ENCODE results near the gene C10orf62. TPM values are rescaled to one million over a fixed set of nuclear protein-coding genes. Genes with fewer than 3 reads are reported as not detected.
"Not testable (repeated sequence)": the region's sequence is repeated elsewhere in the genome, so short reads cannot be mapped to it uniquely, and the experiment has no call there.

Gene C10orf62
- total RNA-seq, 1 donor from 2014 or later, result not detected

DNA sequence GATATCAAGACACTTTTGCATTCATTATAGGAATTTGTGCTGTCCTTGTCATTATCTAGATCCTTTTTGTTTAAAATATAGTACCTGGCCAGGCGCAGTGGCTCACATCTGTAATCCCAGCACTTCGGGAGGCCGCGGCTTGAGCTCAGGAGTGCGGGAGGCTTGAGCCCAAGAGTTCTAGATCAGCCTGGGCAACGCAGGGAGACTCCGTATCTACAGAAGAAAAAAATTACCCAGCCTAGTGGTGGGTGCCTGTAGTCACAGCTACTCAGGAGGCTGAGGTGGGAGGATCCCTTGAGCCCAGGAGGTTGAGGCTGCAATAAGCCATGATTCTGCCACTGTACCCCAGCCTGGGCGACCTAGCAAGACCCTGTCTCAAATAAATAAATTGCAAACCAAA, 44.4 kb downstream of the C10orf62 start:
- Mint-ChIP-seq H3K27ac (ENCODE audit: unreplicated experiment) (peak overlapping the region; percentile 92), H3K9me3 (ENCODE audit: unreplicated experiment) (no peaks in the 10 kb centered on the region), H3K36me3 (ENCODE audit: unreplicated experiment) (no peaks in the 10 kb centered on the region), H3K27me3 (ENCODE audit: unreplicated experiment) (no peaks in the 10 kb centered on the region), H3K4me3 (ENCODE audit: unreplicated experiment) (peak overlapping the region; percentile 98), H3K4me1 (ENCODE audit: unreplicated experiment) (peaks cover 16% of the 10 kb centered on the region)
- DNase-seq (ENCODE audit: extremely low spot score, unreplicated experiment), result no peak
- TF ChIP-seq, protein P1, sequence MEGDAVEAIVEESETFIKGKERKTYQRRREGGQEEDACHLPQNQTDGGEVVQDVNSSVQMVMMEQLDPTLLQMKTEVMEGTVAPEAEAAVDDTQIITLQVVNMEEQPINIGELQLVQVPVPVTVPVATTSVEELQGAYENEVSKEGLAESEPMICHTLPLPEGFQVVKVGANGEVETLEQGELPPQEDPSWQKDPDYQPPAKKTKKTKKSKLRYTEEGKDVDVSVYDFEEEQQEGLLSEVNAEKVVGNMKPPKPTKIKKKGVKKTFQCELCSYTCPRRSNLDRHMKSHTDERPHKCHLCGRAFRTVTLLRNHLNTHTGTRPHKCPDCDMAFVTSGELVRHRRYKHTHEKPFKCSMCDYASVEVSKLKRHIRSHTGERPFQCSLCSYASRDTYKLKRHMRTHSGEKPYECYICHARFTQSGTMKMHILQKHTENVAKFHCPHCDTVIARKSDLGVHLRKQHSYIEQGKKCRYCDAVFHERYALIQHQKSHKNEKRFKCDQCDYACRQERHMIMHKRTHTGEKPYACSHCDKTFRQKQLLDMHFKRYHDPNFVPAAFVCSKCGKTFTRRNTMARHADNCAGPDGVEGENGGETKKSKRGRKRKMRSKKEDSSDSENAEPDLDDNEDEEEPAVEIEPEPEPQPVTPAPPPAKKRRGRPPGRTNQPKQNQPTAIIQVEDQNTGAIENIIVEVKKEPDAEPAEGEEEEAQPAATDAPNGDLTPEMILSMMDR (IDR thresholded peaks at IDR 0.05), result peak; percentile 10

DNA sequence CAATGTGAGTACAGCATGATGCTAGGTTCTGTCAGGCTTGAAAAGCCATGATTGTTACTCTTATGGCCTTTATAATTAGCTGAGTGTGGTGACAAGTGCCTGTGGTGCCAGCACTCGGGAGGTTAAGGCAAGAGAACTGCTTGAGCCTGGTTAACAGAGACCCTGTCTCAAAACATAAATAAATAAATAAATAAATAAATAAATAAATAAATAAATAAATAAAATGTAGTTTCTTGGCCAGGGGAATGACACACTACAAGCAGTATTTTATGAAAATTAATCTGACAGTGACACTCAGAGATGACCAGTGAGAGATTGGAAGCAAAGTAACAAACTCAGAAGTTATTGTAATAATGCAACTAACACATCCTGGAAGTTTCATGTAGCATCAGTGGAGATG, 46.1 kb downstream of the C10orf62 start:
- no peak for DNase-seq (ENCODE audit: extremely low spot score, unreplicated experiment)
- no peak overlapping the region for H3K4me3 Mint-ChIP-seq (ENCODE audit: unreplicated experiment)
- TF ChIP-seq, protein P1 (IDR thresholded peaks at IDR 0.05), result no peak
- no peaks in the 10 kb centered on the region for H3K9me3 Mint-ChIP-seq (ENCODE audit: unreplicated experiment)
- peaks cover 19% of the 10 kb centered on the region for H3K4me1 Mint-ChIP-seq (ENCODE audit: unreplicated experiment)
- no peak overlapping the region for H3K27ac Mint-ChIP-seq (ENCODE audit: unreplicated experiment)
- H3K27me3 Mint-ChIP-seq (ENCODE audit: unreplicated experiment), result no peaks in the 10 kb centered on the region
- no peaks in the 10 kb centered on the region for H3K36me3 Mint-ChIP-seq (ENCODE audit: unreplicated experiment)

DNA sequence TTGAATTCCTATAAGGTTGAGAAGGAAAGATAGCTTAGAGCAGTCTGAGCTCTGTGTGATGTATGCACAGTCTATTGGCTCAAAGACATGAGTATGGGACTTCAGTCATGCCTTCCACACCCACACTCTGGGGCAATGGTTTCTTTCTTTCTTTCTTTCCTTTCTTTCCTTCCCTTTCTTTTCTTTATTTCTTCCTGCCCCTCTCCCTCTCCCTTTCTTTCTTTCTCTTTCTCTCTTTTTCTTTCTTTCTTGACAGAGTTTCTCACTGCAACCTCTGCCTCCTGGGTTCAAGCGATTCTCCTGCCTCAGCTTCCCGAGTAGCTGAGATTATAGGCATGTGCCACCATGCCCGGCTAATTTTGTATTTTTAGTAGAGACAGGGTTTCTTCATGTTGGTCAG, 49.6 kb downstream of the C10orf62 start:
- H3K27ac Mint-ChIP-seq (ENCODE audit: unreplicated experiment); H3K36me3 Mint-ChIP-seq (ENCODE audit: unreplicated experiment); H3K4me3 Mint-ChIP-seq (ENCODE audit: unreplicated experiment): not testable (repeated sequence)

DNA sequence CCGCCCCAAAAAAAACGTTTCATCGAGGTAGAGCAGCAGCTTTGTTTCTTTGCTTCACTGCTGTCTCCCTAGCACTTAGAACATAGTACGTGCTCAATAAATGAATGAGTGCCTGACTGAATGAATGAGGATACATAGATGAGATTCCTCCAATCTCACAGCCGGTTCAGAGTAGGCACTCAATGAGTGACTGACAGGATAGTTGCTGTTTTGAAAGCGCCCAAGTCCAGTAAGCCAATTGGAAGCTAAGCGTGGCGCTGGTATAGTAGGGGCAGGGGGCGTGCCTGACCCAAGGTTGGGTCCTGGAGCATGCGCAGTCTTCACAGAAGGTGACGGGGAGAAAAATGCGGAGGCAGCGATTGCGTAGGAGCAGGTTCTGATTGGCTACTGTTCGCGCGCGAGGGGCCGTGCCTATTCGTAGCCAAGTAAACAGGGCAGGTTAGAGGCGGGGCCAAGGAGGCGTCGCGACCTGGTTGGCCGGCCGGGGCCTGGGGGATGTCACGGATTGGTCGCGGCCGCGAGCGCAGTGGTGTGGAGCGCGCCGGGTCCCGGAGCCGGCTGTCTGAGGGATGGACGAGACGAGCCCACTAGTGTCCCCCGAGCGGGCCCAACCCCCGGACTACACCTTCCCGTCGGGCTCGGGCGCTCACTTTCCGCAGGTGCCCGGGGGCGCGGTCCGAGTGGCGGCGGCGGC, 50.8 kb downstream of the C10orf62 start, which contains the start of gene PI4K2A:
TSS of gene PI4K2A (plus strand) at position 498 of the 694 bp plus-strand sequence. CDS start at position 570, 72 bp downstream.
- peak within 1 kb of the TSS; percentile 96 for H3K27ac Mint-ChIP-seq (ENCODE audit: unreplicated experiment)
- H3K27me3 Mint-ChIP-seq (ENCODE audit: unreplicated experiment), result no peaks in the 10 kb centered on the region
- H3K4me1 Mint-ChIP-seq (ENCODE audit: unreplicated experiment), result peaks cover 17% of the 10 kb centered on the region
- H3K9me3 Mint-ChIP-seq (ENCODE audit: unreplicated experiment), result no peaks in the 10 kb centered on the region
- peak within 1 kb of the TSS; percentile 92 for H3K4me3 Mint-ChIP-seq (ENCODE audit: unreplicated experiment)
- H3K36me3 Mint-ChIP-seq (ENCODE audit: unreplicated experiment), result peaks cover 6% of the 10 kb centered on the region
- DNase-seq (ENCODE audit: extremely low spot score, unreplicated experiment), result peak; percentile 99
- TF ChIP-seq, protein P1 (IDR thresholded peaks at IDR 0.05), result no peak

More for the DNA sequence above, 49.6 kb downstream of the C10orf62 start:
- not testable (repeated sequence) for DNase-seq (ENCODE audit: extremely low spot score, unreplicated experiment); H3K9me3 Mint-ChIP-seq (ENCODE audit: unreplicated experiment); H3K27me3 Mint-ChIP-seq (ENCODE audit: unreplicated experiment)
- H3K4me1 Mint-ChIP-seq (ENCODE audit: unreplicated experiment), result peaks cover 17% of the 10 kb centered on the region

Other genes starting within 250 kb of the C10orf62 start
- gene RRP12, start 188.4 kb upstream of the C10orf62 start, total RNA-seq, result 27.0 and 30.1 TPM in 2 replicates
- 234 and 236 TPM in 2 replicates for gene PGAM1, start 163.5 kb upstream of the C10orf62 start, total RNA-seq
- 31.9 and 32.4 TPM in 2 replicates for gene EXOSC1, start 143.7 kb upstream of the C10orf62 start, total RNA-seq
- gene ZDHHC16, start 143.5 kb upstream of the C10orf62 start, total RNA-seq, result 46.9 and 50.9 TPM in 2 replicates
- 70.1 and 71.1 TPM in 2 replicates for gene MMS19, start 91.3 kb upstream of the C10orf62 start, total RNA-seq
- 25.6 and 27.7 TPM in 2 replicates for gene UBTD1, start 90.8 kb upstream of the C10orf62 start, total RNA-seq
- not detected in 2 replicates for gene ANKRD2, start 16.9 kb upstream of the C10orf62 start, total RNA-seq
- not detected in 2 replicates for gene HOGA1, start 5.3 kb upstream of the C10orf62 start, total RNA-seq
- 13.1 and 13.3 TPM in 2 replicates for gene MORN4, start 43.8 kb downstream of the C10orf62 start, total RNA-seq
- gene PI4K2A, start 51.0 kb downstream of the C10orf62 start, total RNA-seq, result 22.0 and 22.1 TPM in 2 replicates
- gene AVPI1, start 97.5 kb downstream of the C10orf62 start, total RNA-seq, result 4.5 and 5.7 TPM in 2 replicates
- gene MARVELD1, start 124.0 kb downstream of the C10orf62 start, total RNA-seq, result 107 and 111 TPM in 2 replicates
- 22.5 and 27.0 TPM in 2 replicates for gene ZFYVE27, start 147.4 kb downstream of the C10orf62 start, total RNA-seq
- gene SFRP5, start 182.3 kb downstream of the C10orf62 start, total RNA-seq, result not detected in 2 replicates